K562 (cell line): ENCODE measurements around the gene KCNG3. TPM values are rescaled to one million over a fixed set of nuclear protein-coding genes. Genes with fewer than 3 reads are reported as not detected.

Experiments used
- ATAC-seq: fragments of 200-7000 bp; cut with Tn5 transposase; 3 replicates; pipeline ENCODE4 v1.9.1; 2020; ENCODE audit warnings: moderate library complexity
- BruUV-seq: library from RNA; stranded (reverse); fragments of 400-500 nt; replicated peaks from 2 replicates; lab custom pipeline; 2021; lab: Mats Ljungman, UMichigan
- CTCF ChIA-PET: fragments of 300-600 bp; formaldehyde crosslinking; extraction: SDS; loops from one replicate; lab custom pipeline; 2021; ENCODE audit warnings: low intra/inter-chr PET ratio; lab: Yijun Ruan, JAX
- POLR2A ChIA-PET: fragments of 300-600, 350-650 bp; sonication (Branson Sonifier 250); formaldehyde crosslinking; extraction: SDS; loops from one replicate; lab custom pipeline; 2021; ENCODE audit warnings: antibody characterized with exemption, inconsistent platforms; lab: Yijun Ruan, JAX
- DNase-seq, 4 experiments: peaks; one replicate each; pipeline versions ENCODE4 v3.0.0 to v3.0.0-alpha.2; 2011 to 2018; ENCODE audit warnings: low spot score in 3 of 4, mixed read lengths in 3 of 4; ENCODE audit errors: extremely low read depth in 1 of 4
- FAIRE-seq: peaks from 2 replicates; lab custom pipeline; 2011; peaks lifted over from hg19 to GRCh38; lab: Jason Lieb, UNC
- H2AFZ ChIP-seq: 2 replicates; pipeline ENCODE4 v1.6.0; 2011; ENCODE audit warnings: low read depth, low read length, control low read depth, inconsistent platforms
- H3K27ac ChIP-seq: fragments of 200-600 bp; 3 replicates; pipeline ENCODE4 v1.8.0; 2011; ENCODE audit warnings: low read depth, mild to moderate bottlenecking, control low read depth, inconsistent platforms, low read length, moderate library complexity, mixed read lengths; ENCODE audit errors: extremely low read depth
- H3K27me3 ChIP-seq, 2 experiments: fragments of 300-600 bp in 1 of 2; 2 replicates in 1 of 2; 3 replicates in 1 of 2; pipeline versions ENCODE4 v1.6.0 to v1.8.0; 2011; ENCODE audit warnings: inconsistent platforms in 2 of 2, low read length in 2 of 2, mild to moderate bottlenecking in 1 of 2, mixed read lengths in 1 of 2, moderate library complexity in 1 of 2; ENCODE audit not compliant: control insufficient read depth in 2 of 2, insufficient read depth in 2 of 2
- H3K36me3 ChIP-seq: fragments of 300-600 bp; 3 replicates; pipeline ENCODE4 v1.8.0; 2011; ENCODE audit warnings: mild to moderate bottlenecking, low read length, inconsistent platforms; ENCODE audit not compliant: control insufficient read depth, insufficient read depth
- H3K4me1 ChIP-seq, 2 experiments: fragments of 200-600 bp in 1 of 2; replicated peaks in 1 of 2; 2 replicates in 1 of 2; 3 replicates in 1 of 2; pipeline versions ENCODE4 v1.5.1 to v1.8.0; 2011; ENCODE audit warnings: inconsistent platforms in 2 of 2, low read length in 2 of 2, mild to moderate bottlenecking in 1 of 2, mixed read lengths in 1 of 2, moderate library complexity in 1 of 2; ENCODE audit not compliant: control insufficient read depth in 2 of 2, insufficient read depth in 2 of 2
- H3K4me2 ChIP-seq: 2 replicates; pipeline ENCODE4 v1.6.1; 2011; ENCODE audit warnings: low read length, control low read depth, inconsistent platforms, mixed read lengths; ENCODE audit not compliant: insufficient read depth
- H3K4me3 ChIP-seq: fragments of 200-600 bp; sonication (generic), shearing (Covaris generic); 2 replicates; pipeline ENCODE4 v1.5.1; 2016; ENCODE audit warnings: control low read depth, inconsistent platforms
- H3K79me2 ChIP-seq: fragments of 200-600 bp; 3 replicates; pipeline ENCODE4 v1.8.0; 2011; ENCODE audit warnings: low read length, inconsistent platforms; ENCODE audit not compliant: control insufficient read depth, insufficient read depth
- H3K9ac ChIP-seq, 2 experiments: 2 replicates each; pipeline versions ENCODE4 v1.6.0 to v1.6.1; 2011; ENCODE audit warnings: low read depth in 2 of 2, low read length in 2 of 2, control low read depth in 1 of 2, inconsistent platforms in 1 of 2, mild to moderate bottlenecking in 1 of 2, mixed read lengths in 1 of 2; ENCODE audit not compliant: insufficient read depth in 1 of 2
- H3K9me1 ChIP-seq: one replicate; pipeline ENCODE4 v1.6.0; 2011; ENCODE audit warnings: inconsistent platforms, mild to moderate bottlenecking, low read length, moderate library complexity; ENCODE audit not compliant: control insufficient read depth, insufficient read depth
- H3K9me3 ChIP-seq: replicated peaks from 2 replicates; pipeline ENCODE4 v1.5.1; 2011; ENCODE audit warnings: low read depth, low read length, inconsistent platforms; ENCODE audit not compliant: control insufficient read depth, insufficient read depth
- H4K20me1 ChIP-seq: replicated peaks from 2 replicates; pipeline ENCODE4 v1.6.1; 2011; ENCODE audit warnings: low read length, inconsistent platforms, mixed read lengths; ENCODE audit not compliant: control insufficient read depth, insufficient read depth
- DACH1 ChIP-seq: fragments of 450-650 bp; IDR thresholded peaks from 2 replicates; pipeline ENCODE4 v1.6.1; 2018; ENCODE audit not compliant: partially characterized antibody
- DDX20 ChIP-seq: fragments of 450-650 bp; IDR thresholded peaks from 2 replicates; pipeline ENCODE4 v1.6.1; 2016; ENCODE audit warnings: missing genetic modification characterization, low read depth, mild to moderate bottlenecking, missing compliant biosample characterization, moderate library complexity
- FUS ChIP-seq: fragments of 200-400 bp; formaldehyde crosslinking; optimal IDR thresholded peaks from 2 replicates; pipeline ENCODE3; 2017; ENCODE audit warnings: low read depth, low read length
- PCBP1 ChIP-seq: fragments of 200-400 bp; formaldehyde crosslinking; IDR thresholded peaks from 2 replicates; pipeline ENCODE4 v1.6.1; 2018; ENCODE audit warnings: mild to moderate bottlenecking, low read depth, low read length; ENCODE audit not compliant: poor library complexity, severe bottlenecking
- PTBP1 ChIP-seq: fragments of 200-400 bp; formaldehyde crosslinking; IDR thresholded peaks from 2 replicates; pipeline ENCODE4 v1.6.1; 2017; ENCODE audit warnings: low read depth, low read length
- ZBTB11 ChIP-seq, 3 experiments: fragments of 200-800 bp in 1 of 3; fragments of 250-450 bp in 1 of 3; fragments of 450-650 bp in 1 of 3; sonication (Bioruptor Pico) in 1 of 3; sonication (Bioruptor generic) in 1 of 3; formaldehyde crosslinking in 1 of 3; IDR thresholded peaks; 2 replicates each; pipeline versions ENCODE4 v1.6.1 to v1.8.0; 2016 to 2022; ENCODE audit warnings: mild to moderate bottlenecking in 2 of 3, missing genetic modification characterization in 2 of 3, missing compliant biosample characterization in 1 of 3, moderate library complexity in 1 of 3
- ZFX ChIP-seq: sonication (generic); formaldehyde crosslinking; IDR thresholded peaks from 2 replicates; pipeline ENCODE4 v1.8.0; 2022; ENCODE audit warnings: mild to moderate bottlenecking, missing genetic modification reagents, moderate library complexity
- ZKSCAN1 ChIP-seq: fragments of 150-350 bp; IDR thresholded peaks from 2 replicates; pipeline ENCODE4 v1.6.1; 2016; ENCODE audit warnings: low read depth, low read length
- ZNF324 ChIP-seq: fragments of 250-450 bp; sonication (Bioruptor Pico); IDR thresholded peaks from 2 replicates; pipeline ENCODE4 v1.4.0; 2020; ENCODE audit warnings: mild to moderate bottlenecking
- ZNF444 ChIP-seq: fragments of 250-450 bp; sonication (Bioruptor Pico); IDR thresholded peaks from 2 replicates; pipeline ENCODE4 v1.4.0; 2020; ENCODE audit warnings: mild to moderate bottlenecking, moderate library complexity
- ZNF75A ChIP-seq: fragments of 450-650 bp; formaldehyde crosslinking; IDR thresholded peaks from 2 replicates; pipeline ENCODE4 v1.4.0; 2020; ENCODE audit warnings: mild to moderate bottlenecking
- WGBS: fragments of 100-300 bp; shearing (Covaris generic); methylation state at CpG from one replicate; pipeline ENCODE4 v1.1.6; 2016; ENCODE audit warnings: low coverage, mixed read lengths; ENCODE audit not compliant: insufficient coverage; ENCODE audit errors: missing lambda C conversion rate; 5-methylcytosine and 5-hydroxymethylcytosine counted together
- in situ Hi-C: fragments of 300-500 bp; cut with MboI; formaldehyde crosslinking; loops from 4 replicates; pipeline ENCODE4 v1.15.0; 2018; ENCODE audit warnings: inconsistent platforms, mixed read lengths
- intact Hi-C: fragments of 100-400 bp; cut with micrococcal nuclease; formaldehyde crosslinking; loops from 2 replicates; pipeline ENCODE4 v1.14.2; 2022
- polyA plus RNA-seq, 8 experiments: library from polyadenylated mRNA; depleted of rRNA in 4 of 8; stranded (reverse) in 5 of 8; unstranded in 3 of 8; fragments of >200 nt; fragmentation: Nextera tagmentation in 2 of 8; fragmentation: Illumina TruSeq in 1 of 8; extraction: Ambion mirVana in 2 of 8; extraction: Trizol in 1 of 8; gene quantifications; 2 replicates each; pipeline versions ENCODE4 v1.2.1 to v1.2.3, GENCODE V29; 2011 to 2014; ENCODE audit warnings: inconsistent platforms in 1 of 8, missing spikeins in 1 of 8
- total RNA-seq, 7 experiments: library from RNA; depleted of rRNA in 6 of 7; stranded (reverse); fragments of >200 nt in 6 of 7; fragmentation: Illumina TruSeq in 2 of 7; extraction: Trizol in 2 of 7; gene quantifications; 2 replicates each; pipeline versions ENCODE4 v1.2.1 to v1.2.3, GENCODE V29; 2011 to 2021; ENCODE audit warnings: low replicate concordance in 1 of 7
- TF ChIP-seq, protein P1 (sequence below): fragments of 450-650 bp; IDR thresholded peaks from 2 replicates; pipeline ENCODE4 v1.6.1; 2016; ENCODE audit warnings: low read depth, mild to moderate bottlenecking, moderate library complexity
- TF ChIP-seq, protein P2 (sequence below): sonication (generic); formaldehyde crosslinking; IDR thresholded peaks from 2 replicates; pipeline ENCODE4 v1.8.1; 2023; ENCODE audit warnings: missing genetic modification reagents, mild to moderate bottlenecking, borderline replicate concordance

KCNG3 gene
- total and polyA plus RNA-seq, 9 of the 15 experiments (the other 6 are each of a cell fraction or from before 2014, with no cell fraction given), result not detected

DNA sequence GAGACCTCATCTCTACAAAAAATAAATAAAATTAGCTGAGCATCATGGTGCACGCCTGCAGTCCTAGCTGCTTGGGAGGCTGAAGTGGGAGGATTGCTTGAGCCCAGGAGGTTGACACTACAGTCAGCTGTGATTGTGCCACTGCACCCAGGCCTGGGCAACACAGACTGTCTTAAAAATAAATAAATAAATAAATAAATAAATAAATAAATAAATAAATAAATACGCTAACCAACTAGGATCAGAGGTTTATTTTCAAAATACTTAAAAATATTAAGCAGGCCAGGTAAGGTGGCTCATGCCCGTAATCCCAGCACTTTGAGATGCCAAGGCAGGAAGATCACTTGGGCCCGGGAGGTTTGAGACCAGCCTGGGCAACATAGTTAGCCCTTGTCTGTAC, 63.6 kb downstream of the KCNG3 start:
- intact Hi-C loops, result no loop called here
- POLR2A ChIA-PET, result no interaction called here
- FAIRE-seq, result no peak
- Histone ChIP-seq H3K9me3 (no peaks in the 10 kb centered on the region), H3K9ac (no peak overlapping the region), H3K27me3 (peaks cover 2 to 12% of the 10 kb centered on the region in 2 experiments; a peak in 3 of 5 replicates), H3K79me2 (no peaks in the 10 kb centered on the region), H3K4me2 (no peak overlapping the region), H3K36me3 (no peaks in the 10 kb centered on the region), H3K27ac (no peak overlapping the region), H2AFZ (no peak overlapping the region), H4K20me1 (no peaks in the 10 kb centered on the region), H3K4me1 (no peaks in the 10 kb centered on the region), H3K9me1 (no peaks in the 10 kb centered on the region), H3K4me3 (no peak overlapping the region)
- BruUV-seq, result no TSS peak
- 7% methylated on average over 4 of the region's 4 CpGs for WGBS
- in situ Hi-C loops, result no loop called here
- CTCF ChIA-PET, result no interaction called here
- no peak for DNase-seq
- no peak for ATAC-seq
- TF ChIP-seq FUS (no peak), ZNF75A (CRISPR knock-in tag) (no peak), DDX20 (no peak), PCBP1 (no peak), ZBTB11 (CRISPR knock-in tag; IDR thresholded peaks at IDR 0.05) (no peak), ZKSCAN1 (no peak), ZNF444 (CRISPR knock-in tag) (no peak), DACH1 (no peak), ZNF324 (no peak), PTBP1 (no peak), ZFX (CRISPR knock-in tag) (no peak)
- TF ChIP-seq, protein P1, sequence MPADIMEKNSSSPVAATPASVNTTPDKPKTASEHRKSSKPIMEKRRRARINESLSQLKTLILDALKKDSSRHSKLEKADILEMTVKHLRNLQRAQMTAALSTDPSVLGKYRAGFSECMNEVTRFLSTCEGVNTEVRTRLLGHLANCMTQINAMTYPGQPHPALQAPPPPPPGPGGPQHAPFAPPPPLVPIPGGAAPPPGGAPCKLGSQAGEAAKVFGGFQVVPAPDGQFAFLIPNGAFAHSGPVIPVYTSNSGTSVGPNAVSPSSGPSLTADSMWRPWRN, result no peak
- TF ChIP-seq, protein P2, sequence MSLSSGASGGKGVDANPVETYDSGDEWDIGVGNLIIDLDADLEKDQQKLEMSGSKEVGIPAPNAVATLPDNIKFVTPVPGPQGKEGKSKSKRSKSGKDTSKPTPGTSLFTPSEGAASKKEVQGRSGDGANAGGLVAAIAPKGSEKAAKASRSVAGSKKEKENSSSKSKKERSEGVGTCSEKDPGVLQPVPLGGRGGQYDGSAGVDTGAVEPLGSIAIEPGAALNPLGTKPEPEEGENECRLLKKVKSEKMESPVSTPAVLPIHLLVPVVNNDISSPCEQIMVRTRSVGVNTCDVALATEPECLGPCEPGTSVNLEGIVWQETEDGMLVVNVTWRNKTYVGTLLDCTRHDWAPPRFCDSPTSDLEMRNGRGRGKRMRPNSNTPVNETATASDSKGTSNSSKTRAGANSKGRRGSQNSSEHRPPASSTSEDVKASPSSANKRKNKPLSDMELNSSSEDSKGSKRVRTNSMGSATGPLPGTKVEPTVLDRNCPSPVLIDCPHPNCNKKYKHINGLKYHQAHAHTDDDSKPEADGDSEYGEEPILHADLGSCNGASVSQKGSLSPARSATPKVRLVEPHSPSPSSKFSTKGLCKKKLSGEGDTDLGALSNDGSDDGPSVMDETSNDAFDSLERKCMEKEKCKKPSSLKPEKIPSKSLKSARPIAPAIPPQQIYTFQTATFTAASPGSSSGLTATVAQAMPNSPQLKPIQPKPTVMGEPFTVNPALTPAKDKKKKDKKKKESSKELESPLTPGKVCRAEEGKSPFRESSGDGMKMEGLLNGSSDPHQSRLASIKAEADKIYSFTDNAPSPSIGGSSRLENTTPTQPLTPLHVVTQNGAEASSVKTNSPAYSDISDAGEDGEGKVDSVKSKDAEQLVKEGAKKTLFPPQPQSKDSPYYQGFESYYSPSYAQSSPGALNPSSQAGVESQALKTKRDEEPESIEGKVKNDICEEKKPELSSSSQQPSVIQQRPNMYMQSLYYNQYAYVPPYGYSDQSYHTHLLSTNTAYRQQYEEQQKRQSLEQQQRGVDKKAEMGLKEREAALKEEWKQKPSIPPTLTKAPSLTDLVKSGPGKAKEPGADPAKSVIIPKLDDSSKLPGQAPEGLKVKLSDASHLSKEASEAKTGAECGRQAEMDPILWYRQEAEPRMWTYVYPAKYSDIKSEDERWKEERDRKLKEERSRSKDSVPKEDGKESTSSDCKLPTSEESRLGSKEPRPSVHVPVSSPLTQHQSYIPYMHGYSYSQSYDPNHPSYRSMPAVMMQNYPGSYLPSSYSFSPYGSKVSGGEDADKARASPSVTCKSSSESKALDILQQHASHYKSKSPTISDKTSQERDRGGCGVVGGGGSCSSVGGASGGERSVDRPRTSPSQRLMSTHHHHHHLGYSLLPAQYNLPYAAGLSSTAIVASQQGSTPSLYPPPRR, result no peak
